Neural cell (in vitro differentiated cells): Measurements from ENCODE around the gene CCSER2.

ENCODE experiments used
- CTCF ChIP-seq: fragments of 450-650 bp; IDR thresholded peaks from 2 replicates; pipeline ENCODE4 v1.5.1; 2014; ENCODE audit warnings: antibody characterized with exemption, mild to moderate bottlenecking, moderate library complexity; ENCODE audit not compliant: poor library complexity, severe bottlenecking
- REST ChIP-seq: IDR thresholded peaks from 2 replicates; pipeline ENCODE4 v1.6.1; 2012; ENCODE audit warnings: borderline replicate concordance

- no peak for TF ChIP-seq CTCF
- no peak for TF ChIP-seq REST
Observed at GRCh38 chr10:84478679-84479078, 150.3 kb downstream of the CCSER2 start.
